CD1c-positive myeloid dendritic cell (primary cell): Measurements from ENCODE around the gene MKNK2.

ENCODE experiments used
- DNase-seq: peaks from one replicate; pipeline ENCODE4 v3.0.0-alpha.2; 2016; ENCODE audit errors: extremely low spot score

MKNK2 gene

DNA sequence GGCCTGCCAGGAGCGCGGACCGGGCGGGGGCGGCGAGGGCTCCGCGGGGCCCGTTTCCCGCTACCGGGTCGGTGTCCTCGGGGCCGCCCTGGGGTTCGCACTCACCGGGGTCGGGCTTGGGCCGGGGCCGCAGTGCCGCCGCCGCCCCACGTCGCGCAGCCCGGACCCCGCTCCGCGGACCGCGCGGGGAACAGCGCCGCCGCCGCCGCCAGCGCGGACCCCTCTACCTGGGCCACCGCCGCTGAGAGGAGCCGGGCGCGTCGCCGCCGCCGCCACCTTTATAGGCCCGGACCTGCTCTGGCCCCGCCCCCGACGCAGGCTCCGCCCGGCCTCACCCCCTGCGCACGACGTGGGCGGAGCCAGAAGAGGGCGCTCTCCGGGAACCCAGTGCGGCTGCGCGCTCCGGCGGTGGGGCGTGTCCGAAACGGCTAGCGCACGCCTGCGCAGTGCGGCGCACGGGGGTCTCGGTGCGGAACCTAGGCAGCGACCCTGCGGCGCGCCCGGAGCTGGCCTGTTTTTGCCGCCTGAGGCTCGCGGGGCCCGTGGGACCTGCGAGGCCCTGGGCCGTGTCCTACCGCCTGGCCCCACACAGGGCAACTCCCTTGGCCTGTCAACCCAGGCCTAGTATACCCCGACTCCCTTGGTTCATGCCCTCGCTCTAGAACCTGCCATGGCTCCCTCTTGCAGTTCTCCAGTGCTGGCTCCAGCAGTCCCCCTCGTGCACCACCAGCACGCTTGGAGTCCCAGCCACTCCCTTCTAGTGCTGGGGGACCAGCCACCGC, at the start of gene MKNK2:
Gene MKNK2, minus strand, starts transcription at position 254 of the 782 bp plus-strand sequence. CDS start 393 bp downstream, outside the sequence.
- DNase-seq, result peak; percentile 97

GRCh38 chr19:2100719-2101061, 49.6 kb upstream of the MKNK2 start:
- no peak for DNase-seq

DNA sequence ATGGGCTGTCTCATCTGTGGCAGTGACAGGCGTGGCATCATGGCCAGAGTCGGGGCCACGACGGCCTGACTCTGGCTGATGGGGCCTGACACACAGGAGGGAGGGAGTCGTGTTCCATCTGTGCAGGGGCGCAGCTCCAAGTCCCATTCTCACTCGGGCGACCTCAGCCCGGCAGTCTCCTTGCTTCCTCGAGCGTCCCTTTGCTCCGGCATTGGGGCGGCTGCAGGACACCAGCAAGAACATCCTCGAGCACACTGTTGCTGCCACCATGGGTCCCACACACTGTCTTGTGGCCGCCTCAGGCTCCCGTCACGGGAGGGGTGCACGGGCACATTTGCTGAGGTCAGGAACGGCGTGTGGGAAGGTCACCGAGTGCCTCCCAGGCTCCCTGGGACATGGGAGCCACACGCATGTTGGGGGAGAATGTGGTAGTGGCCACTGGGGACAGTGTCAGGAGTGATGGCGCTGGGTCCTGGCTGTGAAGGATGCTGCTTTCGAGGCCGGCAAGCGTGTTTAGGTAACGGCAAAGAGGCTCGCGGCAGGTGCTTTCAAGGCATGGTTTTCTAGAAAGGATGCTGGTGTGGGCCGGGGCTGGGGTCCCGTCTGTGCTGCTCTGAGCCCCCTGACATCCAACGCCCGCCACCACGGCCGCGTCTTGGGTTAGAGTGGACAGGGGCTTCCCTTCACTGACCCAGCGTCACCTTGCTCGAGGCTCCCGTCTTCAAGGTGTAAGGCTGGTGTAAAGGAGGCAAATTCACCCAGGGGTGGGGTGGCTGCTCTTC, 49.1 kb upstream of the MKNK2 start:
- DNase-seq, result no peak

- no peak for DNase-seq
Measured at GRCh38 chr19:2099054-2099501, 48.0 kb upstream of the MKNK2 start.

DNA sequence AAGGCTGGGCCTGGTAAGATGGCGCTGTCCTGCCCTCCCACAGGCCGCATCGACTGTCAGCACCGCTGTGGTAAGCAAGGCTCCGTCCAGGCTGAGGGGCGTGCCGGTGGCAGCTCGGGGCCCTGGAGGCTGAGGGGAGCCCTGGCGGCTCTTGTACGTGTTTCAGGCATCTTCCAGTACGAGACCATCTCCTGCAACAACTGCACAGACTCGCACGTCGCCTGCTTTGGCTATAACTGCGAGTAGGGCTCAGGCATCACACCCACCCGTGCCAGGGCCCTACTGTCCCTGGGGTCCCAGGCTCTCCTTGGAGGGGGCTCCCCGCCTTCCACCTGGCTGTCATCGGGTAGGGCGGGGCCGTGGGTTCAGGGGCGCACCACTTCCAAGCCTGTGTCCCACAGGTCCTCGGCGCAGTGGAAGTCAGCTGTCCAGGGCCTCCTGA, 46.9 kb upstream of the MKNK2 start:
- DNase-seq, result no peak

DNA sequence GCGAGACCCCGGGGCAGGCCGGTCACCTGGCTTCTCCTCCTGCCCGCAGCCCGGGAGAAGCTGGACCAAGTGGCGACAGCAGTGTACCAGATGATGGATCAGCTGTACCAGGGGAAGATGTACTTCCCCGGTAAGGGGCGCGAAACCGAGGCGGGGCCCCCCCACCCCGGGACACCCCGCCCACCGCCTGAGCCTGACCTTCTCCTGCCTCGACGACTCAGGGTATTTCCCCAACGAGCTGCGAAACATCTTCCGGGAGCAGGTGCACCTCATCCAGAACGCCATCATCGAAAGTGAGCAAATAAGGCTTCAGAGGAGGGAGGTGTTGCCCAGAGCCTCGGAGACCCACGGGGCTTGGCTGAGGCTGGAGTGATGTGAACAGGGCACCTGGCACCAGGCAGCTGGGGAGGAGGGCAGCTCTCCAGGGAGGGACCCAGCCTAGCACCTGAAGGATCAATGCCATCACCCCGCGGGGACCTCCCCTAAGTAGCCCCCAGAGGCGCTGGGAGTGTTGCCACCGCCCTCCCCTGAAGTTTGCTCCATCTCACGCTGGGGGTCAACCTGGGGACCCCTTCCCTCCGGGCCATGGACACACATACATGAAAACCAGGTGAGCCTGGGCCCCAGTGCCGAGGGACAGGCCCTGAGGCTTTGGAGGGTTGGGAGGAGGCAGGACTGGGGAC, 46.3 kb upstream of the MKNK2 start:
- DNase-seq, result peak; percentile 29

DNA sequence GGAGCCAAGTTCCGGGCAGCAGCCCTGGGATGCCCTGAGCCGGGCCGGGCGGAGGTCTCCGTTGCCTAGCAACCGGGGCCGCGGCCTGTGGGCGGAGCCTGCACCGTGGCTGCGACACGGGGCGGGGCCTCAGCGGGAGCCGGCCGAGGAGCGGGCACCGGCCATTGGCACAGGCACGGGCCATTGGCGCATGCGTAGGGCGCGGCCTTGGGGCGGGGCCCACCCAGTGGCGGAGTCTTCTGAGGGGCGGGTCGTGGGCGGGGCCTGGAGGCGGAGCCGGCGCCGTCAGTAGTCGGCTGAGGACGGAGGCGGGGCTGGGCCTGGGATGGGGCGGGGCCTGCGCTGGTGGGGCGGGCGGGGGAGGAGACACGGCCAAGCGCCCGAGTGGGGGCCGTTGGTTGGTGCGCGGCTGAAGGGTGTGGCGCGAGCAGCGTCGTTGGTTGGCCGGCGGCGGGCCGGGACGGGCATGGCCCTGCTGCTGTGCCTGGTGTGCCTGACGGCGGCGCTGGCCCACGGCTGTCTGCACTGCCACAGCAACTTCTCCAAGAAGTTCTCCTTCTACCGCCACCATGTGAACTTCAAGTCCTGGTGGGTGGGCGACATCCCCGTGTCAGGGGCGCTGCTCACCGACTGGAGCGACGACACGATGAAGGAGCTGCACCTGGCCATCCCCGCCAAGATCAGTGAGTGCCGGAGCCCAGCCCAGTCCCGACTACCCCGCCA, 45.6 kb upstream of the MKNK2 start, which contains the start of gene IZUMO4:
Gene IZUMO4, plus strand, starts transcription at position 436 of the 723 bp plus-strand sequence. Its CDS starts 31 bp downstream, at position 467.
- peak; percentile 100 for DNase-seq

DNA sequence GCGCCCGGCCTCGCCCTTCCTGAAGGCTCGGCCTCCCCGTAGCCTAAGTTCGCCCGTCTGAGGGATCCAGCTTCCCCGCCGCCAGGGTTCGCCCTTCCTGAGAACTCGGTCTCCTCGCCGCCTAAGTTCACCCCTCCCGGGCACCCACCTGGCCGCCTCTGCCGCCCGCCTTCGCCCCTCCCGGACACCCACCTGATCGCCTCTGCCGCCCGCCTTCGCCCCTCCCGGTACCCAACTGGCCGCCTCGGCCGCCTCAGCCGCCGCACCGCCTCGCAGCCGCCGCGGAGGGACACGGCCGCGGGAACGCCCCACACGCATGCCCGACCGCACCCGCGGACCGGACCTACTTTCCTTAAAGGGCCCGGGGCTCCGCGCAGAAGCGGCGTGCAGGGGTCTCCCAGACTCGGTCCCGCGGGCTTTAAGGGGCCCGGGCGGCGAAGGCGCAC, 45.0 kb upstream of the MKNK2 start, which contains the start of gene MOB3A:
Gene MOB3A, minus strand, starts transcription at position 293 of the 446 bp plus-strand sequence. CDS start 17,766 bp downstream, outside the sequence.
- DNase-seq, result no peak

DNA sequence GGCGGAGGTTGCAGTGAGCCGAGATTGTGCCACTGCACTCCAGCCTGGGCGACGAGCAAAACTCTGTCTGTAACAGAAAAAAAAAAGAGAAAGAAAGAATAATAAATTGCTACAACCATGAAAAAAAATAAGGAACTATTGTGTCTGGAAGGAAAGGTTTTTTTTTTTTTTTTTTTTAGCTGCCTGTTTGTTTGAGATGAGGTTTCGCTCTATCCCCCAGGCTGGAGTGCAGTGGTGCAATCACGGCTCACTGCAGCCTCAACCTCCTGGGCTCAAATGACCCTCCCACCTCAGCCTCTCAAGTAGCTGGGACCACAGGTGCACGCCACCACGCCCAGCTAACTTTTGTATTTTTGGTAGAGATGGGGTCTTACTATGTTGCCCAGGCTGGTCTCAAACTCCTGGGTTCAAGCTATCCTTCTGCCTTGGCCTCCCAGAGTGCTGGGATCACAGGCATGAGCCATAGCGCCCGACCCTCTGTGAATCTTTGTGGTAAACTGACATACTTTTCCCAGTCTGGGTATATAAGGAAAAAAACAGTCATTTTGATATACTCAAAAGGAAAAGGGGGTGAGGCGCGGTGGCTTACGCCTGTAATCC, 41.0 kb upstream of the MKNK2 start:
- peak; percentile 65 for DNase-seq

- no peak for DNase-seq
Measured at GRCh38 chr19:2089727-2090053, 38.6 kb upstream of the MKNK2 start.

- peak; percentile 22 for DNase-seq
Measured at GRCh38 chr19:2089001-2089711, 38.1 kb upstream of the MKNK2 start.

DNA sequence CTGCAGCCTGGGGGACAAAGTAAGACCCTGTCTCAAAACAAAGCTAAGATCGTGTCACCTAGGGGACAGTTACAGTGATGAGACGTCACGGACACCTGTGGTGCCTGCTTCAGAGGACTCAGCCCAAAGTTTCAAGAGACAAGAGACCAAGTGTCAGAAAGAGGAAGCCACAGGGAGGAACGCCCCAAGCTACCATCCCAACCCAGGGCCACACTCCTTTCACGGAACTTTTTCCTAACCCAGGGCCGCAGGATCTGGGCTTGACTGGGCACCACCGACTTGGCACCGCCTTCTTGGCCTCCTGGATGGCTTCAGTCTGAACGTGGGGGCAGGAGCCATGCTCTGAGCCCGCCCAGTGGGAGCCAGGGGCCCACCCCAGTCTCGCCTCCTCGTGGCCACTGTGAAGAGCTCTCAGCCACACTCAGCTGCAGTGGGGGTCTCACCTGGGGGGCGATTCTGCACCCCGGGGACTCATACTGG, 36.6 kb upstream of the MKNK2 start:
- peak; percentile 81 for DNase-seq

GRCh38 chr19:2086695-2087620, 35.9 kb upstream of the MKNK2 start:
- DNase-seq, result peak; percentile 59

DNA sequence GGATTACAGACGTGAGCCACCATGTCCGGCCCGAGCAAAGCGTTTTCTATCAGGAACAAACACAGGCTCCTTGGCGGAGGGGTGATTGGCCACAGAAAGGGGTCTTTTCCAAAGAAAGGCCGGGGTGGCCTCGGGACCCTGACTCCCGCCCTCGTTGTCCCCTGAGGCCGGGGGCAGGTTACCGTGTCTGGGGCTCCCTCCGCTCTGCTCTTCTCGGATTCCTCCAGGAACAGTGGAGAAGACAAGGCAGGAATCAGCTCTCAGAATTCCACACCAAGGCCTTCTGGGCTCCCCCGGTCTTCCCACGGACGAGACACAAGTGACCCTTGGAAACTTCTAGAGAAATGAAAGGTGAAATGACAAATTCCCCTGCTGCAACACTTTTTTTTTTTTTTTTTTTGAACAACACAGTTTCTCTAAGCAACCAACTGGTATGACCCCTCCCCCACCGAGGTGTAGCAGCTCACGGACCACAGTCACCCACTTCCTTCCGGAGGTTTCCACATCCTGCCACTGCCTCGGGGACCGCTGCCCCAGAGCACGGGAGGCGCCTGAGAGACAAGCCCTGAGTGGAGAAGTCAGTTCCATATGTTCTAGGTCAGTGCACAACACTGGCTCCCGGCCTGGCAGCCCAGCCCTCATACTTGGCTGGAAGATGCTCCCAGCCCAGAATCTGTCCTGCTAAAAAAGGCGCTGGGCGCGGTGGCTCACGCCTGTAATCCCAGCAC, 34.1 kb upstream of the MKNK2 start:
- DNase-seq, result peak; percentile 95

- peak; percentile 76 for DNase-seq
Measured at GRCh38 chr19:2083174-2083854, 32.3 kb upstream of the MKNK2 start.

DNA sequence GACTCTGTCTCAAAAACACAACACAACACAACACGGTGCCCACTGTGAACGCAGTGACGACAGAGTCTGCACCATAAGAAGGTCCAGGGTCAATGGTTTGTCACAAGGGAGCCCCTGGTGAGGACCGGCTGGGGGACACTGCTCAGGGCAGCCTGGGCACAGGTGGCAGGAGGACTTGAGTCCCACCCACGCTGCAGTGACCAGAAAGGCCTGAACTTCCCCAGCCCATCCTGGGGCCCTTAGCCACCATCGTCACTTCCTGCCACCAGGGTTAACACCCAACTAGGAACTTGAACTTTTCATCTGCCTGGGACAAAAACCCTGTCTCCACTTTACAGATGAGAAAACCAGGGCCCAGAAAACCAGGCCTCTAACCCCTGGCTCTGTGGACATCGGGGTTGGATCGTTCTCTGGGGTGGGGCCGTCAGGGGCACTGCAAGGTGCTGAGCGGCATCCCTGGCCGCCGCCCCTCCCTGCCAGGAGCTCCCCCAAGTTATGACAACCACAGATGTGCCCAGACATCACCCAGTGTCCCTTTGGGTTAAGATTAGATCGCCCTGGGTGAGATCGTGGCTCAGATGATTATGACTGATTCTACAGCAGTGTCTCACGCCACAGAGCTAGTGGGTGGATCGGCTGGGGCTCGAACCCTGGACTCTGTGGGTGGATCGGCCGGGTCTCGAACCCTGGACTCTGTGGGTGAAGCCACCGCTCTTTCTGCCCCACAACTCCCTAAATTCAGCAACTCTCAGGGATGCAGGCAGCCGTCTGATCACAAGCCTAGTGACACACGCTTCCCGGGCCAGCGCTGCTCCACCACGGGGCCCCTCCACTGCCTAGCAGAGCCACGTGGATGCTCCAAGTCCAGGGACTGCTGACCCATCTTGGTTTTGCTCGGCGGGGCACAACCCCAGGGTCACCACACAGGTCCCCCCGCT, 31.1 kb upstream of the MKNK2 start:
- peak; percentile 91 for DNase-seq
